ENCODE data around the gene CSTPP1. TPM values are rescaled to one million over a fixed set of nuclear protein-coding genes. Genes with fewer than 3 reads are reported as not detected.
"Not testable (repeated sequence)": the region's sequence is repeated elsewhere in the genome, so short reads cannot be mapped to it uniquely, and the experiment has no call there.

Gene CSTPP1
- polyA plus RNA-seq, 1 donor (not counting 4 experiments of a cell fraction or from before 2014, with no cell fraction given): 20.0 TPM

GRCh38 chr11:47071791-47072261 is 135.3 kb downstream of the CSTPP1 start:
- Histone ChIP-seq H3K27ac (ENCODE audit: control insufficient read depth, insufficient read depth, low read length) (no peak overlapping the region), H3K4me1 (ENCODE audit: control insufficient read depth, extremely low read depth, insufficient read depth, low read length) (peaks cover 9% of the 10 kb centered on the region), H3K9me3 (ENCODE audit: control insufficient read depth, low read depth, low read length) (no peaks in the 10 kb centered on the region), H3K36me3 (ENCODE audit: control insufficient read depth in 2 of 2, extremely low read depth in 1 of 2, insufficient read depth in 2 of 2, low read length in 2 of 2) (no peaks in the 10 kb centered on the region), H3K4me2 (ENCODE audit: control insufficient read depth, extremely low read depth, insufficient read depth, low read depth, low read length) (no peak overlapping the region), H3K4me3 (ENCODE audit: control insufficient read depth in 2 of 3, extremely low read depth in 1 of 3, insufficient read depth in 2 of 3, low read depth in 1 of 3, low read length in 3 of 3) (no peak overlapping the region), H3K79me2 (ENCODE audit: control insufficient read depth, insufficient read depth, low read length) (no peaks in the 10 kb centered on the region), H3K9ac (ENCODE audit: control insufficient read depth, extremely low read depth, insufficient read depth, low read length) (no peak overlapping the region), H2AFZ (ENCODE audit: control insufficient read depth, low read length) (no peak overlapping the region), H3K9me1 (ENCODE audit: control insufficient read depth, extremely low read depth, insufficient read depth, low read length) (no peaks in the 10 kb centered on the region), H4K20me1 (ENCODE audit: control insufficient read depth, extremely low read depth, insufficient read depth, low read length) (no peaks in the 10 kb centered on the region), H3K27me3 (ENCODE audit: control insufficient read depth, extremely low read depth, insufficient read depth, low read length) (no peaks in the 10 kb centered on the region)
- DNase-seq (ENCODE audit: low read depth, low spot score): no peak
- FAIRE-seq: no peak
- dilution Hi-C loops (cut with MboI; ENCODE audit: extremely low pct_ligation_motif_present, low sequenced_read_pairs): no loop called here
- TF ChIP-seq CTCF (optimal IDR thresholded peaks at IDR 0.05 in 1 of 3, IDR thresholded peaks at IDR 0.05 in 1 of 3, conservative IDR thresholded peaks at IDR 0.05 in 1 of 3; ENCODE audit: extremely low read depth in 1 of 3, insufficient read depth in 2 of 3, low read length in 3 of 3) (no peak), EZH2 (IDR thresholded peaks at IDR 0.05; ENCODE audit: low read length) (no peak)

GRCh38 chr11:47078751-47079521 is 142.4 kb downstream of the CSTPP1 start:
- TF ChIP-seq CTCF (optimal IDR thresholded peaks at IDR 0.05 in 1 of 3, IDR thresholded peaks at IDR 0.05 in 1 of 3, conservative IDR thresholded peaks at IDR 0.05 in 1 of 3; ENCODE audit: extremely low read depth in 1 of 3, insufficient read depth in 2 of 3, low read length in 3 of 3) (no peak), EZH2 (IDR thresholded peaks at IDR 0.05; ENCODE audit: low read length) (no peak)
- H4K20me1 ChIP-seq (ENCODE audit: control insufficient read depth, extremely low read depth, insufficient read depth, low read length): no peaks in the 10 kb centered on the region
- no peak overlapping the region for H3K4me3 ChIP-seq (ENCODE audit: control insufficient read depth in 2 of 3, extremely low read depth in 1 of 3, insufficient read depth in 2 of 3, low read depth in 1 of 3, low read length in 3 of 3)
- no peaks in the 10 kb centered on the region for H3K79me2 ChIP-seq (ENCODE audit: control insufficient read depth, insufficient read depth, low read length)
- dilution Hi-C loops (cut with MboI; ENCODE audit: extremely low pct_ligation_motif_present, low sequenced_read_pairs): no loop called here
- H3K9ac ChIP-seq (ENCODE audit: control insufficient read depth, extremely low read depth, insufficient read depth, low read length): no peak overlapping the region
- no peak overlapping the region for H3K27ac ChIP-seq (ENCODE audit: control insufficient read depth, insufficient read depth, low read length)
- DNase-seq (ENCODE audit: low read depth, low spot score) (no peak), FAIRE-seq (no peak)
- H3K9me1 ChIP-seq (ENCODE audit: control insufficient read depth, extremely low read depth, insufficient read depth, low read length): no peaks in the 10 kb centered on the region
- peaks cover 5% of the 10 kb centered on the region for H3K4me1 ChIP-seq (ENCODE audit: control insufficient read depth, extremely low read depth, insufficient read depth, low read length)
- H3K4me2 ChIP-seq (ENCODE audit: control insufficient read depth, extremely low read depth, insufficient read depth, low read depth, low read length): no peak overlapping the region
- H3K27me3 ChIP-seq (ENCODE audit: control insufficient read depth, extremely low read depth, insufficient read depth, low read length): no peaks in the 10 kb centered on the region
- no peaks in the 10 kb centered on the region for H3K9me3 ChIP-seq (ENCODE audit: control insufficient read depth, low read depth, low read length)
- H2AFZ ChIP-seq (ENCODE audit: control insufficient read depth, low read length): no peak overlapping the region
- no peaks in the 10 kb centered on the region for H3K36me3 ChIP-seq (ENCODE audit: control insufficient read depth in 2 of 2, extremely low read depth in 1 of 2, insufficient read depth in 2 of 2, low read length in 2 of 2)

- H3K4me3 ChIP-seq (ENCODE audit: control insufficient read depth in 2 of 3, extremely low read depth in 1 of 3, insufficient read depth in 2 of 3, low read depth in 1 of 3, low read length in 3 of 3); H3K79me2 ChIP-seq (ENCODE audit: control insufficient read depth, insufficient read depth, low read length); H3K36me3 ChIP-seq (ENCODE audit: control insufficient read depth in 2 of 2, extremely low read depth in 1 of 2, insufficient read depth in 2 of 2, low read length in 2 of 2); H3K9me3 ChIP-seq (ENCODE audit: control insufficient read depth, low read depth, low read length); FAIRE-seq; H3K9ac ChIP-seq (ENCODE audit: control insufficient read depth, extremely low read depth, insufficient read depth, low read length); dilution Hi-C loops (cut with MboI; ENCODE audit: extremely low pct_ligation_motif_present, low sequenced_read_pairs); H3K9me1 ChIP-seq (ENCODE audit: control insufficient read depth, extremely low read depth, insufficient read depth, low read length); DNase-seq (ENCODE audit: low read depth, low spot score); H3K27me3 ChIP-seq (ENCODE audit: control insufficient read depth, extremely low read depth, insufficient read depth, low read length); H4K20me1 ChIP-seq (ENCODE audit: control insufficient read depth, extremely low read depth, insufficient read depth, low read length); H3K4me2 ChIP-seq (ENCODE audit: control insufficient read depth, extremely low read depth, insufficient read depth, low read depth, low read length); H3K4me1 ChIP-seq (ENCODE audit: control insufficient read depth, extremely low read depth, insufficient read depth, low read length); H3K27ac ChIP-seq (ENCODE audit: control insufficient read depth, insufficient read depth, low read length); H2AFZ ChIP-seq (ENCODE audit: control insufficient read depth, low read length): not testable (repeated sequence)
Observed at GRCh38 chr11:47080775-47081174, 144.2 kb downstream of the CSTPP1 start.
